GM12872 (cell line): Measurements from ENCODE around the gene SDCCAG8.

Experiments
- CTCF ChIP-seq: IDR thresholded peaks from 3 replicates; pipeline ENCODE4 v1.5.1; 2011; ENCODE audit warnings: low read depth, mild to moderate bottlenecking, low read length, moderate library complexity; ENCODE audit not compliant: insufficient read depth

SDCCAG8 gene

GRCh38 chr1:243291292-243291691 is 35.5 kb downstream of the SDCCAG8 start:
- TF ChIP-seq CTCF = no peak

- TF ChIP-seq CTCF = no peak
Observed at GRCh38 chr1:243292117-243292516, 36.3 kb downstream of the SDCCAG8 start.

GRCh38 chr1:243293941-243294722 is 38.3 kb downstream of the SDCCAG8 start:
- no peak for TF ChIP-seq CTCF

- no peak for TF ChIP-seq CTCF
Observed at GRCh38 chr1:243294723-243295121, 38.9 kb downstream of the SDCCAG8 start.

- no peak for TF ChIP-seq CTCF
Observed at GRCh38 chr1:243299069-243299468, 43.2 kb downstream of the SDCCAG8 start.

- TF ChIP-seq CTCF = no peak
Observed at GRCh38 chr1:243301059-243301458, 45.2 kb downstream of the SDCCAG8 start.

GRCh38 chr1:243311809-243312208 is 56.0 kb downstream of the SDCCAG8 start:
- TF ChIP-seq CTCF = no peak
